ENCODE measurements around the gene SYNJ2.
"Not testable (repeated sequence)": the region's sequence is repeated elsewhere in the genome, so short reads cannot be mapped to it uniquely, and the experiment has no call there.

SYNJ2 gene

GRCh38 chr6:157946053-157946617, 35.5 kb upstream of the SYNJ2 start:
- TF ChIP-seq CTCF (IDR thresholded peaks at IDR 0.05; ENCODE audit: low read depth, low read length, missing control alignments) = no peak
- no peak overlapping the region for H3K27ac ChIP-seq
- no peak for DNase-seq
- H3K4me3 ChIP-seq (ENCODE audit: low read depth, low read length) = no peak overlapping the region
- peaks cover 25% of the 10 kb centered on the region for H3K36me3 ChIP-seq (replicated peaks)
- in situ Hi-C loops (cut with HindIII; ENCODE audit: low pct_ligation_motif_present, low sequenced_read_pairs) = no loop called here
- H3K27me3 ChIP-seq (replicated peaks) = no peaks in the 10 kb centered on the region

- DNase-seq = no peak
- Histone ChIP-seq H3K27ac (no peak overlapping the region), H3K27me3 (replicated peaks) (no peaks in the 10 kb centered on the region), H3K4me3 (ENCODE audit: low read depth, low read length) (no peak overlapping the region), H3K36me3 (replicated peaks) (peaks cover 21% of the 10 kb centered on the region)
- TF ChIP-seq CTCF (IDR thresholded peaks at IDR 0.05; ENCODE audit: low read depth, low read length, missing control alignments) = peak; percentile 62
- in situ Hi-C loops (cut with HindIII; ENCODE audit: low pct_ligation_motif_present, low sequenced_read_pairs) = no loop called here
Measured at GRCh38 chr6:157946865-157947532, 34.7 kb upstream of the SYNJ2 start.

GRCh38 chr6:157950899-157951298, 30.8 kb upstream of the SYNJ2 start:
- H3K27me3 ChIP-seq (replicated peaks); H3K36me3 ChIP-seq (replicated peaks); H3K27ac ChIP-seq; DNase-seq; H3K4me3 ChIP-seq (ENCODE audit: low read depth, low read length); in situ Hi-C loops (cut with HindIII; ENCODE audit: low pct_ligation_motif_present, low sequenced_read_pairs): not testable (repeated sequence)

DNA sequence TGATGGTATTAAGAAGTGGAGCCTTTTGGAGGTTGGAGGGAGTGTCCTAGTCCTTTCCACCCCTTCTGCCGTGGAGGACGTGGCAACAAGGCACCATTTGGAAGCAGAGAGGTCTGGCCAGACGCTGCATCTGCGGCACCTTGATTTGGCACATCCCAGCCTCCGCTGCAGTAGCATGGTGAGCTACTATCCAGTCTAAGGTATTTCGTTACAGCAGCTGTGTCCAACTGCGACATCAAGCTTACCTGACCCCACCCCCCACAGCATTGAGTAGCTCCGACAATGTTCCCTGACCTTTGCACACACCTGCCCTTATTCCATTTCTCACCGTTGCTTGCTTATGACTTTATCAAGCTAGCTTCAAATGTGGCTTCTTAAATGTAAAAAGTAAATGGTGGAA, 29.8 kb upstream of the SYNJ2 start:
- Histone ChIP-seq H3K4me3 (ENCODE audit: low read depth, low read length) (no peak overlapping the region), H3K27me3 (replicated peaks) (no peaks in the 10 kb centered on the region), H3K36me3 (replicated peaks) (no peaks in the 10 kb centered on the region), H3K27ac (no peak overlapping the region)
- TF ChIP-seq CTCF (IDR thresholded peaks at IDR 0.05; ENCODE audit: low read depth, low read length, missing control alignments) = no peak
- DNase-seq = no peak
- in situ Hi-C loops (cut with HindIII; ENCODE audit: low pct_ligation_motif_present, low sequenced_read_pairs) = no loop called here

GRCh38 chr6:157952861-157953351, 28.8 kb upstream of the SYNJ2 start:
- Histone ChIP-seq H3K36me3 (replicated peaks) (no peaks in the 10 kb centered on the region), H3K4me3 (ENCODE audit: low read depth, low read length) (no peak overlapping the region), H3K27me3 (replicated peaks) (no peaks in the 10 kb centered on the region), H3K27ac (no peak overlapping the region)
- in situ Hi-C loops (cut with HindIII; ENCODE audit: low pct_ligation_motif_present, low sequenced_read_pairs) = no loop called here
- no peak for DNase-seq
- no peak for TF ChIP-seq CTCF (IDR thresholded peaks at IDR 0.05; ENCODE audit: low read depth, low read length, missing control alignments)

GRCh38 chr6:157953580-157954091, 28.0 kb upstream of the SYNJ2 start:
- no peak for TF ChIP-seq CTCF (IDR thresholded peaks at IDR 0.05; ENCODE audit: low read depth, low read length, missing control alignments)
- no peak for DNase-seq
- Histone ChIP-seq H3K36me3 (replicated peaks) (no peaks in the 10 kb centered on the region), H3K27me3 (replicated peaks) (no peaks in the 10 kb centered on the region), H3K27ac (no peak overlapping the region), H3K4me3 (ENCODE audit: low read depth, low read length) (no peak overlapping the region)
- in situ Hi-C loops (cut with HindIII; ENCODE audit: low pct_ligation_motif_present, low sequenced_read_pairs) = no loop called here

Measured in brain microvascular endothelial cell (primary cell).